Fibroblast of pulmonary artery (primary cell): ENCODE results near the gene TCFL5.
A peak's percentile ranks its signal among the peaks of the same experiment; 100 is the strongest.

ENCODE experiments used
- DNase-seq: peaks from one replicate; pipeline ENCODE4 v3.0.0-alpha.2; 2010; ENCODE audit warnings: low read depth
- H3K4me3 ChIP-seq: replicated peaks from 2 replicates; pipeline ENCODE4 v1.5.1; 2011; ENCODE audit warnings: low read depth, mild to moderate bottlenecking, control low read depth, low read length, moderate library complexity
- CTCF ChIP-seq: IDR thresholded peaks from 2 replicates; pipeline ENCODE4 v1.5.1; 2011; ENCODE audit warnings: mild to moderate bottlenecking, control low read depth, low read length, inconsistent platforms; ENCODE audit errors: missing control alignments

Gene TCFL5

DNA sequence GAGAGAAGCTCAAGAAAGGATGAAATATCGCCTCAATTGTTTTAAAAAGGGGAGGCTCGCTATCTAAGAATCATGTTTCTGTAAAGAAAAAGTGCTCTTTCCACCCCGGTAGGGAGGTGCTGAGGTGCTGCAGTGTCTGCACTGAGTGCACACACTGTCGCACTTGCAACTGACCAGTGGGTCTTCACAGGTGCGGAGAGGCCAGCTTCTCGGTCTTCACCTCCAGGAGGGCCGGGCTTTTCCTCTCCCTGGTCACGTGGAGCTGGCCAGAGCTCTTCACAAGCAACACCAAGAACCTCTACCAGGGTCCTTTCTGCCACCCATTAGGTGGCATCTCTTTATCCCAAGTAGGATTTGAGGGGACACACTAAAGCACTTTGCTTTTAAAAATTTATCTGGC, 27.8 kb upstream of the TCFL5 start:
- no peak for TF ChIP-seq CTCF
- no peak for DNase-seq
- H3K4me3 ChIP-seq = no peak overlapping the region

- TF ChIP-seq CTCF = no peak
- no peak overlapping the region for H3K4me3 ChIP-seq
- DNase-seq = no peak
Measured at GRCh38 chr20:62888910-62889309, 27.3 kb upstream of the TCFL5 start.

GRCh38 chr20:62888406-62888805, 26.8 kb upstream of the TCFL5 start:
- no peak for TF ChIP-seq CTCF
- DNase-seq = no peak
- no peak overlapping the region for H3K4me3 ChIP-seq

DNA sequence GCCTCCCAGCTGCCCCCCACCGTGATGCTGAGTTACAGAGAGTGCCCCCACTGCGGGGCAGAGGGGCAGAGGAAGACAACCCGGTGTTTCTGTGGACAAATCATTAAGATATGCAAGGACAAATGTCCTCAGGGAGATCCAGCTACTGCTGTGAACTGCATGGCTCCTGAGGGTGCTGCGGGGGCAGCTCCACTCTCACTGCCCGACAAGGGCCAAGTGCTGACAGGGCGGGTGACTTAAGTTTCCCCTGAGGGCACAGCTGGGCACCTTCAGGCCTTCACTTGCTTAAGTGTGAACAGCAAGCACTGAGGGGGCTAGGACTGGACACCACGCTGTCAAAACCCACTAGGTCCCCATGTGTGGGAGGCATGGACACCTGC, 26.2 kb upstream of the TCFL5 start:
- no peak overlapping the region for H3K4me3 ChIP-seq
- DNase-seq = no peak
- TF ChIP-seq CTCF = no peak

DNA sequence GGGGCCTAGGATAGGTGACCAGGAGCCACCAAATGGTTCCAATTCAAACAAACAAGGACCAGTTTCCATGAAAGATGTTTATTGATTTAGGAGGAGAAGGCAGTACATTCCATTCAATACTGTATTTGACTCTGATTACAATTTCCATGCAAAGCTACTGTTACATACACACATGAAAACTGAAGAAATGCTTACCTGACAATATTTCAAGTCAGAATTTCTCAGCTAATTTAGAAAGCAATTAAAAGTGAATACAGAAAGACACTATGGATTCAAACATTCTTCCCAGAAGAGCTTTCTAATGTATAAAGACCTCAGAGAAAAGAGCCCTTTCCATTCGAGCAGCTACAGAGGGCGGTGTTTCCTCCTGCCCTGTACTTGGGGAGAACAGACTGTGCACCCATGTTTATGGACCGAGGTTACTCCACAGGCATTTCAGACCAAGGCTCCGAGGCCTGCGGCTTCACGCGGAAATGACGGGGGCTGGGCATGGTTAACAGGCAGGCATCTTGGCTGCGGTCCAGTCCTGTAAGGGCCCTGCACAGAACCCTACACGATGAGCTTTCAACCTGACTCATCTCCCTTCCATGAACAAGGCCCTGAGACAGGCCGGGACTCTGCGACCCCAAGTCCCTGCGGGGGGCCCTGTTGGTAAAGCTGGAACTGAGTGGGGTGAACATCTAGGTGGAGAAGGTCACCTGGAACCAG, 25.7 kb upstream of the TCFL5 start:
- peak; percentile 89 for DNase-seq
- TF ChIP-seq CTCF = no peak
- no peak overlapping the region for H3K4me3 ChIP-seq

GRCh38 chr20:62886709-62887058, 25.1 kb upstream of the TCFL5 start:
- DNase-seq = no peak
- no peak for TF ChIP-seq CTCF
- no peak overlapping the region for H3K4me3 ChIP-seq
